Skeletal muscle tissue (tissue), 4 donors: ENCODE data around the gene MITF. TPM values are rescaled to one million over a fixed set of nuclear protein-coding genes. Genes with fewer than 3 reads are reported as not detected.
A peak's percentile ranks its signal among the peaks of the same experiment; 100 is the strongest.

Source experiments
- H3K27ac ChIP-seq: one replicate; pipeline ENCODE4 v1.7.0; 2013; ENCODE audit warnings: mild to moderate bottlenecking, low read depth, low read length, inconsistent platforms
- H3K27me3 ChIP-seq, 3 donors: one replicate each; pipeline ENCODE4 v1.7.0; 2013; ENCODE audit warnings: low read length in 3 of 3; ENCODE audit not compliant: control insufficient read depth in 3 of 3, insufficient read depth in 3 of 3
- H3K36me3 ChIP-seq, 3 donors: one replicate each; pipeline ENCODE4 v1.7.0; 2013; ENCODE audit warnings: low read length in 3 of 3; ENCODE audit not compliant: control insufficient read depth in 3 of 3, insufficient read depth in 3 of 3
- H3K4me1 ChIP-seq, 3 donors: one replicate each; pipeline ENCODE4 v1.7.0; 2013; ENCODE audit warnings: low read length in 3 of 3, mild to moderate bottlenecking in 3 of 3; ENCODE audit not compliant: control insufficient read depth in 3 of 3, insufficient read depth in 3 of 3
- H3K4me3 ChIP-seq, 3 donors: one replicate each; pipeline ENCODE4 v1.7.0; 2013; ENCODE audit warnings: low read length in 3 of 3
- H3K9ac ChIP-seq, 3 donors: one replicate each; pipeline ENCODE4 v1.7.0; 2013; ENCODE audit warnings: low read length in 3 of 3, mild to moderate bottlenecking in 3 of 3, moderate library complexity in 2 of 3, low read depth in 1 of 3
- H3K9me3 ChIP-seq, 3 donors: one replicate each; pipeline ENCODE4 v1.7.0; 2013; ENCODE audit warnings: low read length in 3 of 3; ENCODE audit not compliant: control insufficient read depth in 3 of 3
- total RNA-seq: library from RNA; depleted of rRNA; stranded (reverse); fragments of >200 nt; gene quantifications from one replicate; pipeline ENCODE4 v1.2.3, GENCODE V29; 2014
- donor health status: Osteomylitis.

The MITF gene
- total RNA-seq, 1 donor from 2014 or later: 11.0 TPM

GRCh38 chr3:69741032-69741767 is 1.9 kb downstream of the MITF start:
- Histone ChIP-seq H3K27me3 (no peaks in the 10 kb centered on the region), H3K9ac (peak overlapping the region; percentile 85 to 89 (median 86)), H3K27ac (peak overlapping the region; percentile 88), H3K9me3 (no peaks in the 10 kb centered on the region), H3K4me3 (peak overlapping the region; percentile 84 to 94 (median 87)), H3K36me3 (no peaks in the 10 kb centered on the region), H3K4me1 (peaks cover 32 to 58% (median 56%) of the 10 kb centered on the region in 3 donors)

GRCh38 chr3:69742391-69742790 is 3.1 kb downstream of the MITF start:
- H3K36me3 ChIP-seq: no peaks in the 10 kb centered on the region
- no peaks in the 10 kb centered on the region for H3K27me3 ChIP-seq
- no peak overlapping the region for H3K4me3 ChIP-seq
- H3K27ac ChIP-seq: no peak overlapping the region
- peaks cover 42 to 66% (median 64%) of the 10 kb centered on the region in 3 donors for H3K4me1 ChIP-seq
- H3K9ac ChIP-seq: no peak overlapping the region
- no peaks in the 10 kb centered on the region for H3K9me3 ChIP-seq

GRCh38 chr3:69743975-69744906 is 5.0 kb downstream of the MITF start:
- Histone ChIP-seq H3K4me3 (no peak overlapping the region), H3K4me1 (peaks cover 55 to 76% (median 73%) of the 10 kb centered on the region in 3 donors), H3K27ac (no peak overlapping the region)

GRCh38 chr3:69745505-69745904 is 6.2 kb downstream of the MITF start:
- H3K36me3 ChIP-seq: no peaks in the 10 kb centered on the region
- H3K9me3 ChIP-seq: no peaks in the 10 kb centered on the region
- H3K4me1 ChIP-seq: peaks cover 57 to 83% (median 78%) of the 10 kb centered on the region in 3 donors
- H3K9ac ChIP-seq: no peak overlapping the region
- no peaks in the 10 kb centered on the region for H3K27me3 ChIP-seq
- H3K27ac ChIP-seq: peak overlapping the region; percentile 29
- peak overlapping the region in 2 of 3 donors; percentile 15 to 33 for H3K4me3 ChIP-seq

More at GRCh38 chr3:69743975-69744906, 5.0 kb downstream of the MITF start:
- no peak overlapping the region for H3K9ac ChIP-seq
- no peaks in the 10 kb centered on the region for H3K9me3 ChIP-seq
- H3K27me3 ChIP-seq: no peaks in the 10 kb centered on the region
- H3K36me3 ChIP-seq: no peaks in the 10 kb centered on the region

GRCh38 chr3:69746119-69746518 is 6.9 kb downstream of the MITF start:
- peaks cover 52 to 83% (median 78%) of the 10 kb centered on the region in 3 donors for H3K4me1 ChIP-seq
- no peaks in the 10 kb centered on the region for H3K9me3 ChIP-seq
- H3K9ac ChIP-seq: no peak overlapping the region
- H3K27ac ChIP-seq: peak overlapping the region; percentile 29
- H3K4me3 ChIP-seq: peak overlapping the region in 1 of 3 donors; percentile 33
- H3K27me3 ChIP-seq: no peaks in the 10 kb centered on the region
- no peaks in the 10 kb centered on the region for H3K36me3 ChIP-seq

- Histone ChIP-seq H3K36me3 (no peaks in the 10 kb centered on the region), H3K27me3 (no peaks in the 10 kb centered on the region), H3K4me3 (no peak overlapping the region), H3K27ac (peak overlapping the region; percentile 29), H3K4me1 (peaks cover 46 to 76% (median 71%) of the 10 kb centered on the region in 3 donors), H3K9ac (no peak overlapping the region), H3K9me3 (no peaks in the 10 kb centered on the region)
These were observed 8.4 kb downstream of the MITF start for GRCh38 chr3:69747511-69748258.

GRCh38 chr3:69748503-69748902 is 9.2 kb downstream of the MITF start:
- Histone ChIP-seq H3K4me3 (peak overlapping the region in 1 of 3 donors; percentile 17), H3K9me3 (no peaks in the 10 kb centered on the region), H3K9ac (no peak overlapping the region), H3K27me3 (no peaks in the 10 kb centered on the region), H3K36me3 (no peaks in the 10 kb centered on the region), H3K4me1 (peaks cover 44 to 74% (median 66%) of the 10 kb centered on the region in 3 donors), H3K27ac (peak overlapping the region; percentile 29)

- H3K9ac ChIP-seq: no peak overlapping the region
- H3K9me3 ChIP-seq: no peaks in the 10 kb centered on the region
- H3K4me1 ChIP-seq: peaks cover 42 to 64% (median 59%) of the 10 kb centered on the region in 3 donors
- no peaks in the 10 kb centered on the region for H3K27me3 ChIP-seq
- no peak overlapping the region for H3K4me3 ChIP-seq
- peak overlapping the region; percentile 29 for H3K27ac ChIP-seq
- no peaks in the 10 kb centered on the region for H3K36me3 ChIP-seq
These were observed 10.2 kb downstream of the MITF start for GRCh38 chr3:69749461-69749860.

GRCh38 chr3:69750549-69750948 is 11.3 kb downstream of the MITF start:
- H3K27me3 ChIP-seq: no peaks in the 10 kb centered on the region
- H3K27ac ChIP-seq: peak overlapping the region; percentile 10
- no peak overlapping the region for H3K9ac ChIP-seq
- H3K9me3 ChIP-seq: no peaks in the 10 kb centered on the region
- no peaks in the 10 kb centered on the region for H3K36me3 ChIP-seq
- H3K4me3 ChIP-seq: no peak overlapping the region
- H3K4me1 ChIP-seq: peaks cover 37 to 57% (median 53%) of the 10 kb centered on the region in 3 donors
